Peyer's patch (tissue), 4 donors: Measurements from ENCODE around the gene TSPAN6. TPM values are rescaled to one million over a fixed set of nuclear protein-coding genes. Genes with fewer than 3 reads are reported as not detected.

Experiments
- DNase-seq, 3 donors: peaks; one replicate each; pipeline ENCODE4 v3.0.0-alpha.2; 2017 to 2019
- H3K27ac ChIP-seq, 4 donors: fragments of 200-600 bp; sonication (generic); one replicate each; pipeline ENCODE4 v1.5.1; 2016 to 2019
- H3K27me3 ChIP-seq, 2 donors: fragments of 200-600 bp; sonication (generic); one replicate each; pipeline ENCODE4 v1.5.1; 2019
- H3K36me3 ChIP-seq, 3 donors: fragments of 200-600 bp; sonication (generic); one replicate each; pipeline ENCODE4 v1.5.1; 2016 to 2019
- H3K4me1 ChIP-seq, 4 donors: fragments of 200-600 bp; sonication (generic); one replicate each; pipeline ENCODE4 v1.5.1; 2016 to 2019
- H3K4me3 ChIP-seq, 4 donors: fragments of 200-600 bp; sonication (generic); 1 replicate in 3 of 4; 2 replicates in 1 of 4; pipeline ENCODE4 v1.5.1; 2016 to 2019; ENCODE audit warnings: mild to moderate bottlenecking in 1 of 4
- H3K9me3 ChIP-seq, 4 donors: fragments of 200-600 bp; sonication (generic); one replicate each; pipeline ENCODE4 v1.5.1; 2016 to 2019; ENCODE audit warnings: mild to moderate bottlenecking in 1 of 4
- CTCF ChIP-seq, 6 experiments: fragments of 450-650 bp in 4 of 6; fragments of 200-600 bp in 2 of 6; sonication (generic) in 1 of 6; IDR thresholded peaks; one replicate each; pipeline ENCODE4 v1.5.1; 2017 to 2019; ENCODE audit warnings: antibody characterized with exemption in 6 of 6, mild to moderate bottlenecking in 3 of 6, moderate library complexity in 1 of 6
- POLR2A ChIP-seq, 2 donors: fragments of 450-650 bp; IDR thresholded peaks; one replicate each; pipeline ENCODE4 v1.5.1; 2017; ENCODE audit warnings: antibody characterized with exemption in 2 of 2, mild to moderate bottlenecking in 2 of 2, moderate library complexity in 2 of 2
- total RNA-seq, 4 donors: library from RNA; depleted of rRNA; stranded (reverse); fragments of >200 nt; gene quantifications; one replicate each; pipeline ENCODE4 v1.1.0, GENCODE V29; 2016

The TSPAN6 gene
- total RNA-seq, 4 donors from 2014 or later: 19.0 to 42.9 (median 29.9) TPM

- H3K4me3 ChIP-seq: no peak overlapping the region
- no peak for DNase-seq
- TF ChIP-seq POLR2A (IDR thresholded peaks at IDR 0.05): no peak
- no peak for TF ChIP-seq CTCF (IDR thresholded peaks at IDR 0.05)
- H3K27me3 ChIP-seq: no peaks in the 10 kb centered on the region
- H3K36me3 ChIP-seq: no peaks in the 10 kb centered on the region
- no peaks in the 10 kb centered on the region for H3K9me3 ChIP-seq
- H3K4me1 ChIP-seq: no peaks in the 10 kb centered on the region
- no peak overlapping the region for H3K27ac ChIP-seq
Observed at GRCh38 chrX:100611951-100612350, 24.7 kb downstream of the TSPAN6 start.

DNA sequence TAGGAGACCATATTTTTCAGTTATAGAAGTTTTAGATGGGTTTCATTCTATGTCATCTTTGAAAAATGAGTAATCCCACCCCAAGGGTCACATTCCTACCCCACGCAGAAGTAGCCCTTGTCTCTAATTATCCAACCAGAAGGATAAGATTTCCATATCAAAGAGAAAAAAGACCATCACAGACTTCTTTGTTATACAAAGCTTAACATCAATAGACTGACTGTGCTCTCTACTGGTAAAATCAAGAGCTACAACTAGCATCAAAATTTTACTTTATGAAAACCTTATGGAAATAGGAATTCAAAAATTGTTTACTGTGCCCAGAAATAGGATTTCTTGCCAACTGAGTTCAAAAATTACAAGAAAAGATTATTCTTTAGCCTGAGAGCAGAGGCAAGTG, 27.0 kb downstream of the TSPAN6 start:
- no peak overlapping the region for H3K27ac ChIP-seq
- H3K4me1 ChIP-seq: no peaks in the 10 kb centered on the region
- DNase-seq: no peak
- H3K27me3 ChIP-seq: no peaks in the 10 kb centered on the region
- no peaks in the 10 kb centered on the region for H3K36me3 ChIP-seq
- no peak for TF ChIP-seq POLR2A (IDR thresholded peaks at IDR 0.05)
- TF ChIP-seq CTCF (IDR thresholded peaks at IDR 0.05): peak in 3 of 6 experiments; percentile 27 to 38 (median 35)
- H3K4me3 ChIP-seq: no peak overlapping the region
- no peaks in the 10 kb centered on the region for H3K9me3 ChIP-seq

DNA sequence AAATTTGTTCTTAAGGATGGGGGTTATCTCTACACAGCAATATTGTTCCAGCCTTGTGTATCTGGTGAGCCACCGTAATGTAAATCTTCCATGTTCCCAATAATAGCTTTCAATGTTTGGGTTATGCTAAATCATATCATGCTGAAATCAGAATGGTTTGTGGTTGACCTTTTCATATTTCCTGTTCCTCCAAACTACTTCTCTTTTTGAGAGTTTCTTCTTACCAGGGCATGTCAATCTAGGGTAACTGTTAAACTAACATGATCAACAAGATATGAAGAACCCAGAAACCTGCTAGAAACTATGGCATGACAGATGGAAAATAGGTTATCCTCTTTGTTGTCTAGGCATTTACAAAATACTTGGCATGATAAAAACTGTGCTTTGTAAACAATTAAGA, 29.9 kb downstream of the TSPAN6 start:
- Histone ChIP-seq H3K4me3 (no peak overlapping the region), H3K27ac (no peak overlapping the region), H3K9me3 (no peaks in the 10 kb centered on the region), H3K4me1 (no peaks in the 10 kb centered on the region), H3K36me3 (no peaks in the 10 kb centered on the region), H3K27me3 (no peaks in the 10 kb centered on the region)
- TF ChIP-seq POLR2A (IDR thresholded peaks at IDR 0.05) (no peak), CTCF (IDR thresholded peaks at IDR 0.05) (no peak)
- no peak for DNase-seq

DNA sequence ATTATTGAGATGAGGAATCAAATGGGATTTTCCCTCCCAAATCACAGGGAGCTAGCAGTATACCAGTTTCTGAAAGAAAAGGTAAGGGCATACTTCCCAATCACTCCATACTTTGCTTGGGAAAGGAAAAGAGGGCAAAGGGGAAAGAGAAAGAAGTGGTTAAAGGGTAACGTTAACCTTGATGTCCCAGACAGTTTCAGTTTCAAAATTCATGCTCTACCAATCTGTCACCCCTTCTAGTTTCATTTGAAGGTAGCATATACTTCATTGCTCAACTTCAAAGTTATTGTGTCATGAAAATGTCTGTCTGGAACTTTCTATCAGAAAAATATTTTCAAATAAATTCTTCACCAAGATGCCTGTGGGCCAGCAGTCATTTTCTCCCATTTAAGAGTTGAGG, 35.8 kb downstream of the TSPAN6 start:
- H3K27me3 ChIP-seq: no peaks in the 10 kb centered on the region
- TF ChIP-seq POLR2A (IDR thresholded peaks at IDR 0.05) (no peak), CTCF (IDR thresholded peaks at IDR 0.05) (no peak)
- no peaks in the 10 kb centered on the region for H3K36me3 ChIP-seq
- H3K4me1 ChIP-seq: no peaks in the 10 kb centered on the region
- no peaks in the 10 kb centered on the region for H3K9me3 ChIP-seq
- H3K4me3 ChIP-seq: no peak overlapping the region
- DNase-seq: no peak
- H3K27ac ChIP-seq: no peak overlapping the region

DNA sequence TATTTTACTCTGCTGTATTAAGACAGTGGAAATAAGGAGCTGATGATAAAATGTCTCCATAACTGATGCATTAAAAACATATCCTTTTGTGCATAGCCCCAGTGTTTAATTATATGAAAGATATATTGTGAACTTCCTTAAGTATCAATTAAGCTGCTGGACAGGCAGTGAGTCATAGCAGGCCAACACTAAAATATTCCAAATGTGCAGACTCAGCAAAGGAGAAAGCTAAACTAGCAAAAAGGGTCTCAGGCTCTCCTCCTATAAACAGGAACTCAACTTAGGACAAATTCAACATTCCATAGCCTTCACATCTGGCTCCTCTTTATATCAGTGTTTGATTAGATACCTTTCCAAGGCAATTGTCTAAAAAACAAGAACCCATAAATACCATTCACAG, 36.3 kb downstream of the TSPAN6 start:
- TF ChIP-seq CTCF (IDR thresholded peaks at IDR 0.05): no peak
- TF ChIP-seq POLR2A (IDR thresholded peaks at IDR 0.05): no peak
- H3K9me3 ChIP-seq: no peaks in the 10 kb centered on the region
- H3K27me3 ChIP-seq: no peaks in the 10 kb centered on the region
- DNase-seq: no peak
- no peak overlapping the region for H3K4me3 ChIP-seq
- H3K36me3 ChIP-seq: no peaks in the 10 kb centered on the region
- no peak overlapping the region for H3K27ac ChIP-seq
- no peaks in the 10 kb centered on the region for H3K4me1 ChIP-seq

DNA sequence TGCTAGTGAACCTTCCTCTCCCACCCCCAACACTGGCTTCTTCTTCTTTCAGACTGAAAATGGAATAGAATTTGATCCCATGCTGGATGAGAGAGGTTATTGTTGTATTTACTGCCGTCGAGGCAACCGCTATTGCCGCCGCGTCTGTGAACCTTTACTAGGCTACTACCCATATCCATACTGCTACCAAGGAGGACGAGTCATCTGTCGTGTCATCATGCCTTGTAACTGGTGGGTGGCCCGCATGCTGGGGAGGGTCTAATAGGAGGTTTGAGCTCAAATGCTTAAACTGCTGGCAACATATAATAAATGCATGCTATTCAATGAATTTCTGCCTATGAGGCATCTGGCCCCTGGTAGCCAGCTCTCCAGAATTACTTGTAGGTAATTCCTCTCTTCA, 37.1 kb downstream of the TSPAN6 start:
- no peak for DNase-seq
- Histone ChIP-seq H3K4me1 (no peaks in the 10 kb centered on the region), H3K9me3 (no peaks in the 10 kb centered on the region)

More for the DNA sequence above, 37.1 kb downstream of the TSPAN6 start:
- H3K27me3 ChIP-seq: no peaks in the 10 kb centered on the region
- TF ChIP-seq CTCF (IDR thresholded peaks at IDR 0.05) (no peak), POLR2A (IDR thresholded peaks at IDR 0.05) (no peak)
- H3K4me3 ChIP-seq: no peak overlapping the region
- no peak overlapping the region for H3K27ac ChIP-seq
- H3K36me3 ChIP-seq: no peaks in the 10 kb centered on the region
